SK-N-SH treated with all-trans-retinoic acid at 6 μM for 48 hours (cell line): ENCODE measurements around the gene CCR9.

Experiments used
- ATAC-seq: fragments of 200-7000 bp; cut with Tn5 transposase; 3 replicates; pipeline ENCODE4 v1.9.1; 2020; ENCODE audit warnings: mild to moderate bottlenecking, moderate library complexity
- ARNTL ChIP-seq: fragments of 450-650 bp; formaldehyde crosslinking; IDR thresholded peaks from 2 replicates; pipeline ENCODE4 v1.5.0; 2020; ENCODE audit warnings: low read depth, mild to moderate bottlenecking, moderate library complexity, borderline replicate concordance
- BACH2 ChIP-seq: fragments of 250-450 bp; sonication (Bioruptor Pico); IDR thresholded peaks from 2 replicates; pipeline ENCODE4 v1.9.0; 2021; ENCODE audit warnings: mild to moderate bottlenecking, borderline replicate concordance
- CSDC2 ChIP-seq: fragments of 250-450 bp; sonication (Bioruptor Pico); IDR thresholded peaks from 2 replicates; pipeline ENCODE4 v1.5.0; 2020; ENCODE audit warnings: mild to moderate bottlenecking, moderate library complexity
- ESRRG ChIP-seq: fragments of 250-450 bp; sonication (Bioruptor Pico); IDR thresholded peaks from 2 replicates; pipeline ENCODE4 v1.6.1; 2021; ENCODE audit warnings: mild to moderate bottlenecking
- GLIS3 ChIP-seq: fragments of 250-450 bp; sonication (Bioruptor Pico); IDR thresholded peaks from 2 replicates; pipeline ENCODE4 v1.5.0; 2020; ENCODE audit warnings: mild to moderate bottlenecking, moderate library complexity
- OSR1 ChIP-seq: fragments of 250-450 bp; sonication (Bioruptor Pico); IDR thresholded peaks from 2 replicates; pipeline ENCODE4 v1.8.0; 2022; ENCODE audit warnings: moderate library complexity, mild to moderate bottlenecking, inconsistent platforms
- PATZ1 ChIP-seq: fragments of 250-450 bp; sonication (Bioruptor Pico); IDR thresholded peaks from 2 replicates; pipeline ENCODE4 v1.8.0; 2020; ENCODE audit warnings: mild to moderate bottlenecking, moderate library complexity, borderline replicate concordance
- PPARA ChIP-seq: fragments of 250-450 bp; sonication (Bioruptor Pico); IDR thresholded peaks from 2 replicates; pipeline ENCODE4 v1.5.0; 2020; ENCODE audit warnings: mild to moderate bottlenecking, borderline replicate concordance
- RARB ChIP-seq: fragments of 250-450 bp; sonication (Bioruptor Pico); IDR thresholded peaks from 2 replicates; pipeline ENCODE4 v1.8.0; 2021; ENCODE audit warnings: mild to moderate bottlenecking, moderate library complexity
- TCF4 ChIP-seq: fragments of 250-450 bp; sonication (Bioruptor Pico); IDR thresholded peaks from 2 replicates; pipeline ENCODE4 v1.8.0; 2021; ENCODE audit warnings: mild to moderate bottlenecking, moderate library complexity, borderline replicate concordance
- TOX ChIP-seq: fragments of 250-450 bp; sonication (Bioruptor Pico); IDR thresholded peaks from 2 replicates; pipeline ENCODE4 v1.8.0; 2021; ENCODE audit warnings: mild to moderate bottlenecking, moderate library complexity, borderline replicate concordance
- TSHZ2 ChIP-seq: fragments of 250-450 bp; sonication (Bioruptor Pico); IDR thresholded peaks from 2 replicates; pipeline ENCODE4 v1.5.0; 2020; ENCODE audit warnings: mild to moderate bottlenecking, moderate library complexity
- ZNF565 ChIP-seq: fragments of 450-650 bp; formaldehyde crosslinking; conservative IDR thresholded peaks from 2 replicates; pipeline ENCODE4 v1.5.0; 2020; ENCODE audit warnings: low read depth, mild to moderate bottlenecking, moderate library complexity
- ZNF70 ChIP-seq: fragments of 450-650 bp; formaldehyde crosslinking; IDR thresholded peaks from 2 replicates; pipeline ENCODE4 v1.5.0; 2020; ENCODE audit warnings: mild to moderate bottlenecking, moderate library complexity
- ZNF8 ChIP-seq: fragments of 450-650 bp; formaldehyde crosslinking; IDR thresholded peaks from 2 replicates; pipeline ENCODE4 v1.5.0; 2020; ENCODE audit warnings: mild to moderate bottlenecking, moderate library complexity

CCR9 gene

GRCh38 chr3:45952456-45952855, 66.1 kb downstream of the CCR9 start:
- TF ChIP-seq TOX (CRISPR knock-in tag) (no peak), ZNF8 (CRISPR knock-in tag) (no peak), ARNTL (CRISPR knock-in tag) (no peak), ZNF70 (no peak), ESRRG (CRISPR knock-in tag) (no peak), OSR1 (CRISPR knock-in tag) (no peak), ZNF565 (CRISPR knock-in tag) (no peak), GLIS3 (no peak), PPARA (CRISPR knock-in tag) (no peak), RARB (CRISPR knock-in tag) (no peak), PATZ1 (CRISPR knock-in tag) (no peak), TCF4 (CRISPR knock-in tag) (no peak), BACH2 (CRISPR knock-in tag) (no peak), CSDC2 (no peak), TSHZ2 (no peak)
- ATAC-seq = no peak
